ENCODE measurements around the gene FAM193A. TPM values are rescaled to one million over a fixed set of nuclear protein-coding genes. Genes with fewer than 3 reads are reported as not detected.

Gene FAM193A
- total and polyA plus RNA-seq, 2 donors (not counting 1 experiment from before 2014, with no cell fraction given), result 16.0 to 62.7 TPM

DNA sequence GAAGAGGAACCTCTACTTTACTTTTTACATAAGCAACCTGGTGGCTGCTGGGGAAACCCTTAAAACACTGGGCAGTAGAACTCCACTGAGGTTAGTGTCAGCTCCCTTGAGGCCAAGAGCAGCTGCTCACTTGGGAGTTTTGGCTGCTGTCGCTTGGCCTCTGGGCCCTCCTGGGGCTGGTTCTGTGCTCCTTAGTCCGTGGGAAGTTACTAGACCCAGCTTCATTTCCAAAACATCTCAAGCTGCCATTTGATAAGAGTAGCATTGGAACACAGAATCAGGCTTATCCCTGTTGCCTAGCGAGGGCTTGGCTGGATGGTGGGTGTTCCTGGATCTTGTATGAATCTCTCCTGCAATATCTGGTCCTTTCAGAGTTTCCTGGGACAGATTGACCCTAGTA is 41.5 kb upstream of the FAM193A start:
- Mint-ChIP-seq H3K27ac (peak overlapping the region; percentile 72), H3K9me3 (ENCODE audit: insufficient read depth) (no peaks in the 10 kb centered on the region), H3K27me3 (no peaks in the 10 kb centered on the region), H3K4me3 (no peak overlapping the region), H3K4me1 (peaks cover 44% of the 10 kb centered on the region)
- no peak for TF ChIP-seq EZH2 (IDR thresholded peaks at IDR 0.05; ENCODE audit: borderline replicate concordance, insufficient read depth, low read depth, low read length, poor library complexity, severe bottlenecking)
- TF ChIP-seq, protein P1, sequence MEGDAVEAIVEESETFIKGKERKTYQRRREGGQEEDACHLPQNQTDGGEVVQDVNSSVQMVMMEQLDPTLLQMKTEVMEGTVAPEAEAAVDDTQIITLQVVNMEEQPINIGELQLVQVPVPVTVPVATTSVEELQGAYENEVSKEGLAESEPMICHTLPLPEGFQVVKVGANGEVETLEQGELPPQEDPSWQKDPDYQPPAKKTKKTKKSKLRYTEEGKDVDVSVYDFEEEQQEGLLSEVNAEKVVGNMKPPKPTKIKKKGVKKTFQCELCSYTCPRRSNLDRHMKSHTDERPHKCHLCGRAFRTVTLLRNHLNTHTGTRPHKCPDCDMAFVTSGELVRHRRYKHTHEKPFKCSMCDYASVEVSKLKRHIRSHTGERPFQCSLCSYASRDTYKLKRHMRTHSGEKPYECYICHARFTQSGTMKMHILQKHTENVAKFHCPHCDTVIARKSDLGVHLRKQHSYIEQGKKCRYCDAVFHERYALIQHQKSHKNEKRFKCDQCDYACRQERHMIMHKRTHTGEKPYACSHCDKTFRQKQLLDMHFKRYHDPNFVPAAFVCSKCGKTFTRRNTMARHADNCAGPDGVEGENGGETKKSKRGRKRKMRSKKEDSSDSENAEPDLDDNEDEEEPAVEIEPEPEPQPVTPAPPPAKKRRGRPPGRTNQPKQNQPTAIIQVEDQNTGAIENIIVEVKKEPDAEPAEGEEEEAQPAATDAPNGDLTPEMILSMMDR (IDR thresholded peaks at IDR 0.05), result no peak
- Histone ChIP-seq H3K4me3 (ENCODE audit: control extremely low read depth in 1 of 5, extremely low read depth in 1 of 5, insufficient read depth in 1 of 5, low read depth in 2 of 5, low read length in 4 of 5) (no peak overlapping the region), H3K9ac (ENCODE audit: low read length) (no peak overlapping the region), H4K20me1 (ENCODE audit: control insufficient read depth, insufficient read depth, low read length, poor library complexity, severe bottlenecking) (peaks cover 86% of the 10 kb centered on the region), H3K9me3 (ENCODE audit: control extremely low read depth in 1 of 3, control insufficient read depth in 2 of 3, insufficient read depth in 1 of 3, low read length in 2 of 3) (no peaks in the 10 kb centered on the region), H3K27ac (ENCODE audit: low read length in 2 of 2) (peak overlapping the region in 1 of 2 donors; percentile 23), H3K4me2 (replicated peaks; ENCODE audit: low read depth, low read length, poor library complexity, severe bottlenecking) (peak overlapping the region; percentile 15), H3K27me3 (replicated peaks in 1 of 4; ENCODE audit: control extremely low read depth in 1 of 4, control insufficient read depth in 3 of 4, insufficient read depth in 4 of 4, low read length in 3 of 4) (no peaks in the 10 kb centered on the region), H3K4me1 (ENCODE audit: control insufficient read depth in 2 of 2, insufficient read depth in 2 of 2, low read length in 2 of 2) (peaks cover 16 to 30% of the 10 kb centered on the region in 2 donors), H3K79me2 (ENCODE audit: control insufficient read depth, insufficient read depth, low read length) (peaks cover 84% of the 10 kb centered on the region), H3K36me3 (replicated peaks in 1 of 2; ENCODE audit: control extremely low read depth in 1 of 2, control insufficient read depth in 1 of 2, extremely low read depth in 1 of 2, insufficient read depth in 2 of 2, low read length in 1 of 2) (peaks cover 7 to 70% of the 10 kb centered on the region in 2 experiments), H2AFZ (ENCODE audit: insufficient read depth, low read depth, low read length, poor library complexity, severe bottlenecking) (no peak overlapping the region)
- ChIA-PET POLR2A (interaction anchor here (1.0 kb wide), 1 partner anchor 9 kb away, joined by 3 read pairs; no protein-coding TSS in a partner anchor), CTCF (interaction anchor here (1.3 to 3.2 kb wide), 4 partner anchors 9 to 36 kb away, joined by 4 to 26 read pairs (median 4); no protein-coding TSS in a partner anchor)
- WGBS (ENCODE audit: insufficient coverage), result 92% methylated on average over 2 of the region's 3 CpGs
- DNase-seq, result no peak
- peak; percentile 32 for ATAC-seq (ENCODE audit: low read depth)
- intact Hi-C loops (cut with micrococcal nuclease), result loop anchor here (5.0 kb wide), 1 partner anchor 33 kb away; no protein-coding TSS in a partner anchor

DNA sequence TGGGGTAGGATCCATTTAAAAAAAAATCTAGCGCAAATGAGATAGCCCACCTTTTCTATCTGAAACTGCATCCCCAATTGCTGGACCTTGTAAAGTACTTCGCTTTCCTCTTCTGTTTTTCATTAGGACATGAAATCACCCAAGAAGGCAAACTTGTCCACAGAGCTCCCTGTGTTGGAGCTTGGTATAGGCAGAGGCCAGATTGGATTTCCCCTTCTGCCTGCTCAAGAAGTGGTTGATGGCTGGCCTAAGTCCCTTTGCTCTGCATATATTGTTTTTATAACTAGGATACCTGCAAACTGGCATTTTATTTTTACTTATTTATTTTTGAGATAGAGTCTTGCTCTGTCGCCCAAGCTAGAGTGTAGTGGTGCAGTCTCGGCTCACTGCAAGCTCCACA is 39.1 kb upstream of the FAM193A start:
- intact Hi-C loops (cut with micrococcal nuclease), result loop anchor here (5.0 kb wide), 1 partner anchor 35 kb away; no protein-coding TSS in a partner anchor
- Histone ChIP-seq H4K20me1 (ENCODE audit: control insufficient read depth, insufficient read depth, low read length, poor library complexity, severe bottlenecking) (peaks cover 81% of the 10 kb centered on the region), H3K4me1 (ENCODE audit: control insufficient read depth in 2 of 2, insufficient read depth in 2 of 2, low read length in 2 of 2) (peaks cover 16 to 30% of the 10 kb centered on the region in 2 donors), H3K36me3 (replicated peaks in 1 of 2; ENCODE audit: control extremely low read depth in 1 of 2, control insufficient read depth in 1 of 2, extremely low read depth in 1 of 2, insufficient read depth in 2 of 2, low read length in 1 of 2) (peaks cover 11 to 72% of the 10 kb centered on the region in 2 experiments), H3K79me2 (ENCODE audit: control insufficient read depth, insufficient read depth, low read length) (peaks cover 82% of the 10 kb centered on the region), H3K9ac (ENCODE audit: low read length) (no peak overlapping the region), H2AFZ (ENCODE audit: insufficient read depth, low read depth, low read length, poor library complexity, severe bottlenecking) (no peak overlapping the region), H3K9me3 (ENCODE audit: control extremely low read depth in 1 of 3, control insufficient read depth in 2 of 3, insufficient read depth in 1 of 3, low read length in 2 of 3) (no peaks in the 10 kb centered on the region), H3K4me2 (replicated peaks; ENCODE audit: low read depth, low read length, poor library complexity, severe bottlenecking) (peak overlapping the region; percentile 25), H3K27ac (ENCODE audit: low read length in 2 of 2) (peak overlapping the region; percentile 26 to 68), H3K27me3 (replicated peaks in 1 of 4; ENCODE audit: control extremely low read depth in 1 of 4, control insufficient read depth in 3 of 4, insufficient read depth in 4 of 4, low read length in 3 of 4) (no peaks in the 10 kb centered on the region), H3K4me3 (ENCODE audit: control extremely low read depth in 1 of 5, extremely low read depth in 1 of 5, insufficient read depth in 1 of 5, low read depth in 2 of 5, low read length in 4 of 5) (no peak overlapping the region)
- Mint-ChIP-seq H3K27ac (peak overlapping the region; percentile 68), H3K9me3 (ENCODE audit: insufficient read depth) (no peaks in the 10 kb centered on the region), H3K4me1 (peaks cover 37% of the 10 kb centered on the region), H3K4me3 (no peak overlapping the region), H3K27me3 (no peaks in the 10 kb centered on the region)
- DNase-seq, result no peak
- CTCF ChIA-PET, result interaction anchor here (3.2 kb wide), 1 partner anchor 11 kb away, joined by 26 read pairs; no protein-coding TSS in a partner anchor
- POLR2A ChIA-PET, result interaction anchor here (1.2 to 1.5 kb wide), 2 partner anchors 12 to 13 kb away, joined by 4 read pairs; no protein-coding TSS in a partner anchor
- TF ChIP-seq, protein P1 (IDR thresholded peaks at IDR 0.05), result no peak
- TF ChIP-seq EZH2 (IDR thresholded peaks at IDR 0.05; ENCODE audit: borderline replicate concordance, insufficient read depth, low read depth, low read length, poor library complexity, severe bottlenecking), result no peak
- 100% methylated on average over 1 of the region's 4 CpGs for WGBS (ENCODE audit: insufficient coverage)
- ATAC-seq (ENCODE audit: low read depth), result no peak

All from B cell (primary cell).